Measurements from ENCODE around the gene SPACA4.

DNA sequence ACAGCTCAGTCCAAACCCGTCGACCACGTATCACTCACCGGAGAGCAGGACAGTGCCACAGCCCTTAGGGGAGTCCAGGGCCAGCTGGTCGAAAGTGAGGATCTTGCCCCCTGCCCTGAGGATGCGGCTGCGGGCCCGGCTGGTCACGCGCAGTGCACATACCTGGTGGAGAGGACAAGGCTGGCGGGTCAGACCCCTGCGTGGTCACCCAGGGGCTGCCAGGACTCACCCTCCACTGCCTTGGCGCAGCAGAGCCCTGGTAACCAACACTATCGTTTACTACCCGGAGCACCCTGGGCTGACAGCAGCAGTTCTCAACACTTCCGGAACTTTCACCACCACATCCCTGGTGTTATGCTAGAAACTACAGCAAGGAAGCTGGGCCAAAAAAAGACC is 9.5 kb downstream of the SPACA4 start:
- no peak for TF ChIP-seq POLR2A (IDR thresholded peaks at IDR 0.05)
- TF ChIP-seq, protein P1, sequence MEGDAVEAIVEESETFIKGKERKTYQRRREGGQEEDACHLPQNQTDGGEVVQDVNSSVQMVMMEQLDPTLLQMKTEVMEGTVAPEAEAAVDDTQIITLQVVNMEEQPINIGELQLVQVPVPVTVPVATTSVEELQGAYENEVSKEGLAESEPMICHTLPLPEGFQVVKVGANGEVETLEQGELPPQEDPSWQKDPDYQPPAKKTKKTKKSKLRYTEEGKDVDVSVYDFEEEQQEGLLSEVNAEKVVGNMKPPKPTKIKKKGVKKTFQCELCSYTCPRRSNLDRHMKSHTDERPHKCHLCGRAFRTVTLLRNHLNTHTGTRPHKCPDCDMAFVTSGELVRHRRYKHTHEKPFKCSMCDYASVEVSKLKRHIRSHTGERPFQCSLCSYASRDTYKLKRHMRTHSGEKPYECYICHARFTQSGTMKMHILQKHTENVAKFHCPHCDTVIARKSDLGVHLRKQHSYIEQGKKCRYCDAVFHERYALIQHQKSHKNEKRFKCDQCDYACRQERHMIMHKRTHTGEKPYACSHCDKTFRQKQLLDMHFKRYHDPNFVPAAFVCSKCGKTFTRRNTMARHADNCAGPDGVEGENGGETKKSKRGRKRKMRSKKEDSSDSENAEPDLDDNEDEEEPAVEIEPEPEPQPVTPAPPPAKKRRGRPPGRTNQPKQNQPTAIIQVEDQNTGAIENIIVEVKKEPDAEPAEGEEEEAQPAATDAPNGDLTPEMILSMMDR (IDR thresholded peaks at IDR 0.05) = no peak

Data from body of pancreas (tissue), 4 donors.